Measurements from ENCODE around the gene ITPR2. TPM values are rescaled to one million over a fixed set of nuclear protein-coding genes. Genes with fewer than 3 reads are reported as not detected.
A peak's percentile ranks its signal among the peaks of the same experiment; 100 is the strongest.
"Not testable (repeated sequence)": the region's sequence is repeated elsewhere in the genome, so short reads cannot be mapped to it uniquely, and the experiment has no call there.

Gene ITPR2
- total RNA-seq, 2 donors from 2014 or later, result 42.6 to 76.9 TPM

DNA sequence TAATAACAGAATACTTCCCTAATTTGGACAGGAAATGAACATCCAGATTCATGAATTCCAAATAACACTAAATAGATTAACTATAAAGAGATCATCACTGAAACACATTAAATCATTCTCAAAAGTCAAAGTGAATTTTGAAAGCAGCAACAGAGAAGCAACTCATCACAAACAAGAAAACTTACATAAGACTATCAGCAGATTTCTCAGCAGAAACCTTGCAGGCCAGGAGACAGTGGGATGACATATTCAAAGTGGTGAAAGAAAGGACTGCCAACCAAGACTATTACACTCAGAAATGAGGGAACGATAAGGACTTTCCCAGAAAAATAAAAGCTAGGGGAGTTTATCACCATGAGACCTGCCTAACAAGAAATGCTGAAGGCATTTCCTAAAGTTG, 70.8 kb downstream of the ITPR2 start:
- no peak for ATAC-seq

DNA sequence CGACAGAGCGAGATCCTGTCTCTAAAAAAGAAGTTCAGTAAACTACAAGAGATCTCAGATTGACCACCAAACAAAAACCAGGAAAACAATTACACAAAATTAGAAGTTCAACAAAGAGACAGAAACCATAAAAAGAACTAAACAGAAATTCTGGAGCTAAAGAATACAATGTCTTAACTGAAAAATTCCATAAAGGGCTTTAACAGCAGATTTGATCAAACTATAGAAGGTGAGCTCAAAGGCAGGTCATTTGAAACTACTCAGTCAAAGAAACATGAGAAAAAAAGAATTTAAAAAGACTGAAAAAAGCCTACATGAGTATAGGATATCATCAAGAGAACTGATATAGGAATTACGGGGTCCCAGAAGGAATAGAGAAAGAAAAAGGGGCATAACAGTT, 71.2 kb downstream of the ITPR2 start:
- H3K4me3 Mint-ChIP-seq, result no peak overlapping the region
- H3K36me3 Mint-ChIP-seq, result peaks cover 20% of the 10 kb centered on the region
- H3K27ac Mint-ChIP-seq, result no peak overlapping the region

More for the DNA sequence above, 70.8 kb downstream of the ITPR2 start:
- Mint-ChIP-seq H3K4me3 (no peak overlapping the region), H3K27me3 (no peaks in the 10 kb centered on the region), H3K4me1 (ENCODE audit: low read depth in 2 of 2) (peaks cover 0 to 12% of the 10 kb centered on the region in 2 donors), H3K27ac (no peak overlapping the region), H3K9me3 (peaks cover 5% of the 10 kb centered on the region), H3K36me3 (peaks cover 20% of the 10 kb centered on the region)
- DNase-seq (ENCODE audit: low spot score), result no peak

DNA sequence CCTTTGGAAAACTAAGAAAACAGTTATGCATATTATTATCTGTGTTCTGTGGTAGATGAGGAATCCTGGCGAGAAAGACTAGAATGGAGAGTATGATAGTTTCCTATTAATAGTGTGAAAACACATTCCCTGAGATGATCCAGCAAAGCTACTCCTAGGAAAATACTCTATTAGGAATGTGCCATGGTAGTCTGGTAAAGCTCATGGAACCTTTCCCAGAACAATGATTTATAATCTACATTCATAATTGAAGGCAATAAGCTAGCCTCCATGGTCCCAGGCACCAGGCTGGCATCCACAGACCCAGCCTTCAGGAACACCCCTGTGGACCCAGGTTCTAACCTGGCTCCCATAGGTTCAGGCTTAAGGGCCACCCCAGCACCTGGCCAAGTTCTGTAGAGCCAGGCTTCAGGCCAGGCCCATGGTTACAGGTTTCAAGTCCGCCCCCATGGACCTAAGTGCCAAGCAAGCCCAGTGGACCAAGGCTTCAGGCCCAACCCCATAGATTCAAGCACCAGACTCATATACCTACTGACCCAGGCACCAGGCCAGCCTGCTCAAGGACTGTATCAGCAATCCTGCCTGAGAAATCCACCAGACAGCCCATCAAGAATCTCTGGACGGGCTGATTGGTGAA, 72.2 kb downstream of the ITPR2 start:
- DNase-seq (ENCODE audit: low spot score) (no peak), ATAC-seq (no peak)
- no peak overlapping the region for H3K27ac Mint-ChIP-seq
- H3K36me3 Mint-ChIP-seq, result peaks cover 18% of the 10 kb centered on the region
- H3K4me1 Mint-ChIP-seq (ENCODE audit: low read depth in 2 of 2), result peaks cover 0 to 10% of the 10 kb centered on the region in 2 donors
- no peak overlapping the region for H3K4me3 Mint-ChIP-seq
- H3K9me3 Mint-ChIP-seq, result peaks cover 5% of the 10 kb centered on the region
- H3K27me3 Mint-ChIP-seq, result no peaks in the 10 kb centered on the region

More for the DNA sequence above, 71.2 kb downstream of the ITPR2 start:
- peaks cover 5% of the 10 kb centered on the region for H3K9me3 Mint-ChIP-seq
- H3K4me1 Mint-ChIP-seq (ENCODE audit: low read depth in 2 of 2), result peaks cover 0 to 10% of the 10 kb centered on the region in 2 donors
- ATAC-seq, result no peak
- DNase-seq (ENCODE audit: low spot score), result no peak
- no peaks in the 10 kb centered on the region for H3K27me3 Mint-ChIP-seq

DNA sequence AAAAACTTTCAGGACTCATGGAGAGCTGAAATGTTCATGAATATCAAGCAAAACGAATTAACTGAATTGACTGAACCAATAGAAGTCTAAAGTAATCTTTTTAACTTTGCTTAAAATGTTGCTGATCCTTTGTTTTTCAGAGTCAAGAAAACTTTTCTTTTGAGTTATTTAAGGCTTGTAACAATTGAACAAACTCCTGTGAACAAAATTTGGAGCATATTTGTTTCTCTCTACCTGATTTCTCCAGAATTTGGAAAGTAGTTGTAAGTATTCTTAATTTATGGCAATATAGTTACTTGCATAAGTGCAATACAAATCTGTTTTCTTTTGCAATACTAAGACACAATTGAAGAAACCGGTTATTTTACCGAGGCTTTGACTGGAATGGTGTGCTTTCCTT, 77.6 kb downstream of the ITPR2 start:
- DNase-seq (ENCODE audit: low spot score); H3K27ac Mint-ChIP-seq; H3K27me3 Mint-ChIP-seq; ATAC-seq; H3K4me3 Mint-ChIP-seq; H3K9me3 Mint-ChIP-seq; H3K36me3 Mint-ChIP-seq: not testable (repeated sequence)
- peaks cover 22 to 27% of the 10 kb centered on the region in 2 donors for H3K4me1 Mint-ChIP-seq (ENCODE audit: low read depth in 2 of 2)

DNA sequence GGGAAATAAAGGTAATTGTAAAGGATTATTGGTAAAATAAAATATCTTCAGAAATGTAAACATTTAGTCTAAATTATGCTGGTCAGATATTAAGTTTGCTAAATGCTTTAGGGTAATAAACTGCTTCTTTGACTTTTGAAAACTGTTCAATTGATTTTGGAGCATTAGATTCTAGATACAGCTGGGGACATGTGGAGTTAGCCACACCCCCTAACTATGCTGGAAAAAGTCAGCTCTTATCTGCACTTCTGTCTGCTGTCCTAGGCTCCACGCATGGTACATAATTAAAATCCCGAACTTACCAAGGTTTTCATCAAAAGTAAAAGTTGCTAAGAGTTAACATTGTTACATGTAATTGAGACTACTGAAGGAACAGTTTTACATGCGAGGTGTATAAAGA, 78.8 kb downstream of the ITPR2 start:
- ATAC-seq, result no peak
- H3K36me3 Mint-ChIP-seq, result no peaks in the 10 kb centered on the region
- no peak overlapping the region for H3K4me3 Mint-ChIP-seq

DNA sequence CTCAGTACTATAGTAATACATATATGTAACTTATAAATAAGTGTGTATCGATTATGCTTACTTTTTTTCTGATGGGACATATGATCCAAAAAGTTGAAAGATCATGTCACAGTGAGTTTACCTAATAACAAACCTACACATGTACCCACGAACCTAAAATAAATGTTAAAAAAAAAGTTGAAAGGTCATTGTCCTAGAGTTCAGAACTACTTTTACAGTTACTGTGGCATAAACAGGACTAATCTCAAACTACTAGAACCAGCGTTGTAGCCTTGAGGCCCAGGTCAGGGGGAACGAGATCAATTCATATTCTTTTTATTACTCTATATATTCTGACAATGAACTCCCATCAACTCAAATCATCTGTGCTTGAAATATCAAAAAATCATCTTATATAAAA, 81.8 kb downstream of the ITPR2 start:
- H3K4me1 Mint-ChIP-seq (ENCODE audit: low read depth in 2 of 2), result peaks cover 46 to 55% of the 10 kb centered on the region in 2 donors
- DNase-seq (ENCODE audit: low spot score), result no peak
- no peaks in the 10 kb centered on the region for H3K9me3 Mint-ChIP-seq
- peak overlapping the region in 1 of 2 donors; percentile 40 for H3K27ac Mint-ChIP-seq
- no peak for ATAC-seq
- no peaks in the 10 kb centered on the region for H3K27me3 Mint-ChIP-seq
- H3K36me3 Mint-ChIP-seq, result no peaks in the 10 kb centered on the region
- no peak overlapping the region for H3K4me3 Mint-ChIP-seq

More for the DNA sequence above, 78.8 kb downstream of the ITPR2 start:
- DNase-seq (ENCODE audit: low spot score), result no peak
- no peaks in the 10 kb centered on the region for H3K27me3 Mint-ChIP-seq
- H3K9me3 Mint-ChIP-seq, result no peaks in the 10 kb centered on the region
- H3K27ac Mint-ChIP-seq, result no peak overlapping the region
- H3K4me1 Mint-ChIP-seq (ENCODE audit: low read depth in 2 of 2), result peaks cover 31% of the 10 kb centered on the region in 2 donors

DNA sequence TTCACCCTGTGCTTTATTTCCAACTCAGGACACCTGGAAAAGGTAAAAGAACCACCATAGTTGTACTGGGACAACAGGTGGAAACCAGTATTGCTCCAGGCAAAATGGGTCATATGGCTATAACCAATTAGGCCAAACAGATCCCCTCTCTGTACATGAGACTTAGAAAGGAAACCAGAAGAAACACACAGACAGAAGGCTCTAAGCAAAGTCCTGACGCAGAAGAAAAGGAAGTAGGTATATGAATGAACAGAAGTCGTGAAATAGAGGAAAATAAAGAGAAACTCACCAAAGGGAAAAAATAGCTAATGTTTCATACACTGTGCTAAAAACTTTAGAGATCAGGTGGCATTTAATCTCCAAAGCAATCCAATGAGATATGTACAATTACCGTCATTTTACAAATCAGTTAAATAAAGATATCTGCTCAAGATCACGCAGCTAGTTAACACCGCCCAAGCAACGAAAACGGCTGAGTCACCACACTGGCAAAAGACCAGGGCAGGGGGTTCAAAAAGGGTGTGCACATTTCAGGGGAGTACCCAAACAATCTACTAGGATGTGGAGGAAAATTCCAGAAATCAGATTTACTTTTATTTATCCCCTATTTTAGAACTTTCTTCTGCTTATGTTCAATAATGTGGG, 82.3 kb downstream of the ITPR2 start:
- Mint-ChIP-seq H3K4me1 (ENCODE audit: low read depth in 2 of 2) (peaks cover 49 to 58% of the 10 kb centered on the region in 2 donors), H3K27me3 (no peaks in the 10 kb centered on the region), H3K27ac (peak overlapping the region; percentile 40 to 58), H3K9me3 (no peaks in the 10 kb centered on the region), H3K36me3 (no peaks in the 10 kb centered on the region), H3K4me3 (peak overlapping the region; percentile 54)
- ATAC-seq, result peak in 1 of 2 donors; percentile 45
- no peak for DNase-seq (ENCODE audit: low spot score)

DNA sequence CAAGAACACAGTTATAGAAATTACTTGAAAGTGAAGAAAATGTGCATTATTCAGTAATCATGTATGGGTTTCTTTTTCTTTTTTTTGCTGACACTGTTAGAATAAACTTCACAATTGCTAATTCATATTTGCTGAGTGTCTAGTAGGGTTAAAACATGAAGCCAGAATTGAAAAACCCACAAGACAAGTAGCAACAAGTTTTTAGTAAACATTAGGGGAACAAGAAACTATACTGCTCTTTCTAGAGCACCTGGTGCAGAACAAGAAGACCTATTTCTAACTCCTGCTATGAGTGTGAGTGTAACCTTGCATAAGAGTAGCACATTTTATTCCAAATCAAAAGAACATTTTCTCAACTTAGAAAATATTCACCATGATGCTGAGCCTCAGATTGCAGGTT, 83.2 kb downstream of the ITPR2 start:
- Mint-ChIP-seq H3K4me3 (no peak overlapping the region), H3K4me1 (ENCODE audit: low read depth in 2 of 2) (peaks cover 49 to 58% of the 10 kb centered on the region in 2 donors), H3K27ac (no peak overlapping the region), H3K9me3 (no peaks in the 10 kb centered on the region), H3K27me3 (no peaks in the 10 kb centered on the region), H3K36me3 (no peaks in the 10 kb centered on the region)
- no peak for ATAC-seq
- DNase-seq (ENCODE audit: low spot score), result no peak

DNA sequence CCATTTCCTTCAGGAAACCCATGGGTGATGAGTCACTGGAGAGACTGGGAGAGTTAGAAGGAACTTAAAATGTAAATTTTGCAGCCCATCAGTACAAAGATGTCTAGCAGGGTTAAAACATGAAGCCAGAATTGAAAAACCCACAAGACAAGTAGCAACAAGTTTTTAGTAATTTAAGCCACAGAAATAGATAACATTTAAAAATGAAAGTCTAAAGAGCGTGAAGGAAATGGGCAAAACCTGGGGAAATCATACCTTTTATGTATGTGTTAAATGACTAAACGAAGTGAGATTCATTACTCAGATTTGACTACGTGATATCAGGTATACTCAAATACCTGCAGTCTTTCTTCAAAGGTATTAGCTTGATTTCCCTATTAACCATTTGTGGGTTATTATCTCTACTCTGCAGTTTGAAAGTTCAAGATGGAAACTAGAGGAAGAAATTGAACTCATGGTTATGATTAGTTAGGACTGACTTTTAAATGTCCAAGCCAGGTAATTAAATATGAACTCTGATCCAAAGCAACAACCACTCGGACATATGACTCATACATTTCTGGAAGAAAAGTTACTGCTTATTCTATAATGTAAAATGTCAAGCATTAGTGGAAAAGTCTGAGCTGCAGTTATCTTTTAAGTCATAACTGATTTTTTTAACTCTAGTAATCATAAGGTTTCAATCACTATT, 84.1 kb downstream of the ITPR2 start:
- no peaks in the 10 kb centered on the region for H3K36me3 Mint-ChIP-seq
- no peaks in the 10 kb centered on the region for H3K27me3 Mint-ChIP-seq
- DNase-seq (ENCODE audit: low spot score), result no peak
- H3K4me3 Mint-ChIP-seq, result peak overlapping the region; percentile 65
- H3K4me1 Mint-ChIP-seq (ENCODE audit: low read depth in 2 of 2), result peaks cover 54 to 58% of the 10 kb centered on the region in 2 donors
- ATAC-seq, result peak in 1 of 2 donors; percentile 36
- peak overlapping the region; percentile 15 to 45 for H3K27ac Mint-ChIP-seq
- no peaks in the 10 kb centered on the region for H3K9me3 Mint-ChIP-seq

DNA sequence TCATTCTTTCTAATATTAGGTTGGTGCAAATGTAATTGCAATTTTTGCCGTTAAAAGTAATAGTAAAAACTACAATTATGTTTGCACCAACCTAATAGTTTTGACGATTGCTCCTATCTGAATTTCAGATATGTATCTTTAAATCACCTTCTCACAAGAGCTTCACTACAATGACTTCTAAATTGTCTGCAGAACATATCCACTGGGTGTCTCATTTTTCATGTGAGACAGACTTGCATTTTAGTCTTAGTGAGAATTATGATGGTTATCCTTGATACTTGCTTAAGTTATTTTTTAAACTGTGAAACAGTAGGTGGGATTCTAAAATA, 84.6 kb downstream of the ITPR2 start:
- H3K36me3 Mint-ChIP-seq, result no peaks in the 10 kb centered on the region
- H3K4me3 Mint-ChIP-seq, result peak overlapping the region; percentile 65
- no peaks in the 10 kb centered on the region for H3K9me3 Mint-ChIP-seq
- peak overlapping the region; percentile 15 to 45 for H3K27ac Mint-ChIP-seq
- ATAC-seq (no peak), DNase-seq (ENCODE audit: low spot score) (no peak)
- H3K27me3 Mint-ChIP-seq, result no peaks in the 10 kb centered on the region
- peaks cover 51 to 55% of the 10 kb centered on the region in 2 donors for H3K4me1 Mint-ChIP-seq (ENCODE audit: low read depth in 2 of 2)

DNA sequence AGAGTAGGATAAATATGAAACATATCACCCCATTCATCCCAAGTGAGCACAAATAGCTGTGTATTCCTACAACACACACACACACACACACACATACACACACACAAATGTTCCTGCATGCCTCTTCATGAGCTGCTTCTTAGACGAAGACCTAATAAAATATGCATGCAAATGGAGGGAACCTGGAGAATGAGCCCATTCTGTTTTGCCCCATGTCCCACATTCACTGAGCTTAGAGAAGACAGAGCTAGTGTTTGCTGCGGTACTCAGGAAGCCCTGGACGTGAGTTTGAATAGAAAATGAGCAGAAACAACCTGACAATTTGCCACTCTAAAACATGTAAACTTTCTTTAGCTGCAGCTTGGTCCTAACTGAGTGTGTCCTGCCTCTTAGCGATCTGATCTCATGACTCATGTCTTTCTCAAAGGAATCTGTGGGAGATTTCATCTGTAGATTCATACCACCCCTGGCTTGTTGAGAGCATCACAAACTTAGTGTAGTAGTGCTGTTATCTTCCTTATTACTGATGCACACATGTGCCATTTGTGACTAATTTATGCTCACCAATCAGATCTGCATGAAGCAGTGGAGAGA, 86.8 kb downstream of the ITPR2 start:
- no peak for DNase-seq (ENCODE audit: low spot score)
- Mint-ChIP-seq H3K4me3 (no peak overlapping the region), H3K9me3 (no peaks in the 10 kb centered on the region), H3K36me3 (peaks cover 4% of the 10 kb centered on the region), H3K27ac (no peak overlapping the region), H3K27me3 (no peaks in the 10 kb centered on the region), H3K4me1 (ENCODE audit: low read depth in 2 of 2) (peaks cover 49 to 52% of the 10 kb centered on the region in 2 donors)
- no peak for ATAC-seq

DNA sequence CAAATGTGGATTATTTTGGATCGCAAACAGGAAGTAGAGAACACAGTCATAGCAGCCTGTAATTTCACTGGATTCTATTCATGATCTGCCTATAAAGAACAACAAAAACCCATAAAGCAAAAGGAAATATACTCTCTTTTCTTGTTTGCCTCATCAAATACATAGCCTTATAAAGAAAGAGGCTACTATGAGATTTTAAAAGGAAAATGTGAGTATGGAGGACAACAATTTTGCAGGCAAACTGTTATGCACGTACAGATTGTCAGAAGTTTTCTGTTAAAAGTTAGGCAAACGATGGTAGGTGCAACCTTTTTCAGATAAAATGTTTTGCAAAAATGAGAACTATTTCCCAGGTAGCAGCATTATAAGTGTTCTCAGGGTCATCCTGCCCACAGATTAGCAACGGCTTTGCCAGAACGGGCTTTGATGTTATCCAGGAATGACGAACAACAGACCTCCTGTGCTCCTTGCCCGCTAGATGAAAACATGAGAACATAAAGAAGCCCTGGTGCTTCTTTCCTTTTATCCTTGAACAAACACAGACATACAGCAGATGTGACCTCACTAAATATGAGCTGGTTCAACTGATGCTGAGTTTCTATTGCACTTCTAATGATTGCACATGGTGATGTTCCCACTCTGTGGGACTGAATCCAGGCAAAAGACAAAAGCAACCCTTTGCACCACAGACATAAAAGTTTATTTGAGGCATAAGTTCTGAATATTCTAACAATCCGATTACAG, 88.1 kb downstream of the ITPR2 start:
- ATAC-seq, result no peak
- Mint-ChIP-seq H3K36me3 (peaks cover 4% of the 10 kb centered on the region), H3K4me1 (ENCODE audit: low read depth in 2 of 2) (peaks cover 39 to 45% of the 10 kb centered on the region in 2 donors), H3K27ac (no peak overlapping the region), H3K4me3 (no peak overlapping the region), H3K9me3 (no peaks in the 10 kb centered on the region), H3K27me3 (no peaks in the 10 kb centered on the region)
- DNase-seq (ENCODE audit: low spot score), result no peak

DNA sequence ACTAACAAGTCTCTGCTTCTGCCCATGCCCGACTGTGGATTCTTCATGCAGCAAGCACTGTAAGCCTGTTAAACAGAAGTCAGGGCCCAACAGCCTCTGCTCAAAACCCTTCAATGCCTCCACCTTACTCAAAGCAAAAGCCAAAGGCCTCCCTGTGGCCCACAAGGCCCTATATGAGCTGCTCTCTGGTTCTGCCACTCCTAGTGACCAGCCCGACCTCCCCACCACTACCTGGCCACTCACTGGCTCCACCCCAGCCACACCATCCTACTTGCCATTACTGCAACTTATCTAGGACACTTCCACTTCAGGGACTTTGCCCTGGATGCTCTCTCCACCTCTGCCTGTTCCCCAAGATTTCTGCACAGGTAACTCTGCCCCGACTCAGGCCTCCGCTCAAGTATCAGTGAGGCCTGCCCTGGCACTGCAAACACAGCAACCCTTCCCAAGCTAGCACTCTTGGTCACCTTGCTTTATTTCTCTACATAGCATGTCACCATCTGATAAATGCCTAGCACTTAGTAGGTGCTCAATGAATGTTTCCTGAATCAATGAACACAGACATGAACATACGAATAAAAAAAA, 88.9 kb downstream of the ITPR2 start:
- no peak overlapping the region for H3K27ac Mint-ChIP-seq
- no peaks in the 10 kb centered on the region for H3K9me3 Mint-ChIP-seq
- ATAC-seq (no peak), DNase-seq (ENCODE audit: low spot score) (no peak)
- H3K36me3 Mint-ChIP-seq, result peaks cover 7% of the 10 kb centered on the region
- H3K4me3 Mint-ChIP-seq, result no peak overlapping the region
- H3K4me1 Mint-ChIP-seq (ENCODE audit: low read depth in 2 of 2), result peaks cover 34 to 42% of the 10 kb centered on the region in 2 donors
- no peaks in the 10 kb centered on the region for H3K27me3 Mint-ChIP-seq

Data from natural killer cell treated with Interleukin-12 subunit alpha and Interleukin-12 subunit beta and Interleukin-15 and Interleukin-18, amount 100 ng/mL, for 72 hours (primary cell).